ENCODE data around the gene KRTAP10-8.

DNA sequence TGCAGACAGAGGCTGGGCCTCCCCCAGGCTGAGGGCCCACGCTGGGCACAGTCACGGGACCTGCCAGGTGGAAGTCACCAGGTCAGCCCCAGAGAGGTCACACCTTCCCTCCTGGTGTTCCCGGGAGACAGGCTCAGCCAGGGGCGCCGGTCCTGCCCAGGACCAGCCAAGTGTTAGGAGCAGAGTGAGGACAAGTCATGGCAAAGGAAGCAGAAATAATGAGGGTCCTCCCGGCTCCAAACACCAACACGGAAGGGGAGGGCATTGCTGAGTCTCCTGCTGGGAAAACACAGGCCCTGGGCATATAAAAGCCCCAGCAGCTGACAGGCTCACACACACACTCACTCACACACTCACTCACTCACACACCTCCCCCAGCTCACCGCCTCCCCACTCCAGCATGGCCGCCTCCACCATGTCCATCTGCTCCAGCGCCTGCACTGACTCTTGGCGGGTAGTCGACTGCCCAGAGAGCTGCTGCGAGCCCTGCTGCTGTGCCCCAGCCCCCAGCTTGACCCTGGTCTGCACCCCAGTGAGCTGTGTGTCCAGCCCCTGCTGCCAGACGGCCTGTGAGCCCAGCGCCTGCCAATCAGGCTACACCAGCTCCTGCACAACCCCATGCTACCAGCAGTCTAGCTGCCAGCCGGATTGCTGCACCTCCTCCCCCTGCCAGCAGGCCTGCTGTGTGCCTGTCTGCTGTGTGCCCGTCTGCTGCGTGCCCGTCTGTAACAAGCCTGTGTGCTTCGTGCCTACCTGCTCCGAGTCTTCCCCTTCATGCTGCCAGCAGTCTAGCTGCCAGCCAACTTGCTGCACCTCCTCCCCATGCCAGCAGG lies 25.4 kb downstream of the KRTAP10-8 start, which contains the start of gene KRTAP10-10:
- TF ChIP-seq, protein P1, sequence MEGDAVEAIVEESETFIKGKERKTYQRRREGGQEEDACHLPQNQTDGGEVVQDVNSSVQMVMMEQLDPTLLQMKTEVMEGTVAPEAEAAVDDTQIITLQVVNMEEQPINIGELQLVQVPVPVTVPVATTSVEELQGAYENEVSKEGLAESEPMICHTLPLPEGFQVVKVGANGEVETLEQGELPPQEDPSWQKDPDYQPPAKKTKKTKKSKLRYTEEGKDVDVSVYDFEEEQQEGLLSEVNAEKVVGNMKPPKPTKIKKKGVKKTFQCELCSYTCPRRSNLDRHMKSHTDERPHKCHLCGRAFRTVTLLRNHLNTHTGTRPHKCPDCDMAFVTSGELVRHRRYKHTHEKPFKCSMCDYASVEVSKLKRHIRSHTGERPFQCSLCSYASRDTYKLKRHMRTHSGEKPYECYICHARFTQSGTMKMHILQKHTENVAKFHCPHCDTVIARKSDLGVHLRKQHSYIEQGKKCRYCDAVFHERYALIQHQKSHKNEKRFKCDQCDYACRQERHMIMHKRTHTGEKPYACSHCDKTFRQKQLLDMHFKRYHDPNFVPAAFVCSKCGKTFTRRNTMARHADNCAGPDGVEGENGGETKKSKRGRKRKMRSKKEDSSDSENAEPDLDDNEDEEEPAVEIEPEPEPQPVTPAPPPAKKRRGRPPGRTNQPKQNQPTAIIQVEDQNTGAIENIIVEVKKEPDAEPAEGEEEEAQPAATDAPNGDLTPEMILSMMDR (conservative IDR thresholded peaks at IDR 0.05; ENCODE audit: low read depth in 2 of 2) = no peak
- TF ChIP-seq, protein P2, sequence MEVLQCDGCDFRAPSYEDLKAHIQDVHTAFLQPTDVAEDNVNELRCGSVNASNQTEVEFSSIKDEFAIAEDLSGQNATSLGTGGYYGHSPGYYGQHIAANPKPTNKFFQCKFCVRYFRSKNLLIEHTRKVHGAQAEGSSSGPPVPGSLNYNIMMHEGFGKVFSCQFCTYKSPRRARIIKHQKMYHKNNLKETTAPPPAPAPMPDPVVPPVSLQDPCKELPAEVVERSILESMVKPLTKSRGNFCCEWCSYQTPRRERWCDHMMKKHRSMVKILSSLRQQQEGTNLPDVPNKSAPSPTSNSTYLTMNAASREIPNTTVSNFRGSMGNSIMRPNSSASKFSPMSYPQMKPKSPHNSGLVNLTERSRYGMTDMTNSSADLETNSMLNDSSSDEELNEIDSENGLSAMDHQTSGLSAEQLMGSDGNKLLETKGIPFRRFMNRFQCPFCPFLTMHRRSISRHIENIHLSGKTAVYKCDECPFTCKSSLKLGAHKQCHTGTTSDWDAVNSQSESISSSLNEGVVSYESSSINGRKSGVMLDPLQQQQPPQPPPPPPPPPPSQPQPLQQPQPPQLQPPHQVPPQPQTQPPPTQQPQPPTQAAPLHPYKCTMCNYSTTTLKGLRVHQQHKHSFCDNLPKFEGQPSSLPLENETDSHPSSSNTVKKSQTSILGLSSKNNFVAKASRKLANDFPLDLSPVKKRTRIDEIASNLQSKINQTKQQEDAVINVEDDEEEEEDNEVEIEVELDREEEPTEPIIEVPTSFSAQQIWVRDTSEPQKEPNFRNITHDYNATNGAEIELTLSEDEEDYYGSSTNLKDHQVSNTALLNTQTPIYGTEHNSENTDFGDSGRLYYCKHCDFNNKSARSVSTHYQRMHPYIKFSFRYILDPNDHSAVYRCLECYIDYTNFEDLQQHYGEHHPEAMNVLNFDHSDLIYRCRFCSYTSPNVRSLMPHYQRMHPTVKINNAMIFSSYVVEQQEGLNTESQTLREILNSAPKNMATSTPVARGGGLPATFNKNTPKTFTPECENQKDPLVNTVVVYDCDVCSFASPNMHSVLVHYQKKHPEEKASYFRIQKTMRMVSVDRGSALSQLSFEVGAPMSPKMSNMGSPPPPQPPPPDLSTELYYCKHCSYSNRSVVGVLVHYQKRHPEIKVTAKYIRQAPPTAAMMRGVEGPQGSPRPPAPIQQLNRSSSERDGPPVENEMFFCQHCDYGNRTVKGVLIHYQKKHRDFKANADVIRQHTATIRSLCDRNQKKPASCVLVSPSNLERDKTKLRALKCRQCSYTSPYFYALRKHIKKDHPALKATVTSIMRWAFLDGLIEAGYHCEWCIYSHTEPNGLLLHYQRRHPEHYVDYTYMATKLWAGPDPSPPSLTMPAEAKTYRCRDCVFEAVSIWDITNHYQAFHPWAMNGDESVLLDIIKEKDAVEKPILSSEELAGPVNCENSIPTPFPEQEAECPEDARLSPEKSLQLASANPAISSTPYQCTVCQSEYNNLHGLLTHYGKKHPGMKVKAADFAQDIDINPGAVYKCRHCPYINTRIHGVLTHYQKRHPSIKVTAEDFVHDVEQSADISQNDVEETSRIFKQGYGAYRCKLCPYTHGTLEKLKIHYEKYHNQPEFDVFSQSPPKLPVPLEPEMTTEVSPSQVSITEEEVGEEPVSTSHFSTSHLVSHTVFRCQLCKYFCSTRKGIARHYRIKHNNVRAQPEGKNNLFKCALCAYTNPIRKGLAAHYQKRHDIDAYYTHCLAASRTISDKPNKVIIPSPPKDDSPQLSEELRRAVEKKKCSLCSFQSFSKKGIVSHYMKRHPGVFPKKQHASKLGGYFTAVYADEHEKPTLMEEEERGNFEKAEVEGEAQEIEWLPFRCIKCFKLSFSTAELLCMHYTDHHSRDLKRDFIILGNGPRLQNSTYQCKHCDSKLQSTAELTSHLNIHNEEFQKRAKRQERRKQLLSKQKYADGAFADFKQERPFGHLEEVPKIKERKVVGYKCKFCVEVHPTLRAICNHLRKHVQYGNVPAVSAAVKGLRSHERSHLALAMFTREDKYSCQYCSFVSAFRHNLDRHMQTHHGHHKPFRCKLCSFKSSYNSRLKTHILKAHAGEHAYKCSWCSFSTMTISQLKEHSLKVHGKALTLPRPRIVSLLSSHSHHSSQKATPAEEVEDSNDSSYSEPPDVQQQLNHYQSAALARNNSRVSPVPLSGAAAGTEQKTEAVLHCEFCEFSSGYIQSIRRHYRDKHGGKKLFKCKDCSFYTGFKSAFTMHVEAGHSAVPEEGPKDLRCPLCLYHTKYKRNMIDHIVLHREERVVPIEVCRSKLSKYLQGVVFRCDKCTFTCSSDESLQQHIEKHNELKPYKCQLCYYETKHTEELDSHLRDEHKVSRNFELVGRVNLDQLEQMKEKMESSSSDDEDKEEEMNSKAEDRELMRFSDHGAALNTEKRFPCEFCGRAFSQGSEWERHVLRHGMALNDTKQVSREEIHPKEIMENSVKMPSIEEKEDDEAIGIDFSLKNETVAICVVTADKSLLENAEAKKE (CRISPR knock-in tag; IDR thresholded peaks at IDR 0.05) = no peak
- TF ChIP-seq REST (IDR thresholded peaks at IDR 0.05; ENCODE audit: unreplicated experiment) (no peak), POLR2AphosphoS5 (IDR thresholded peaks at IDR 0.05; ENCODE audit: low read depth) (no peak), EZH2 (IDR thresholded peaks at IDR 0.05; ENCODE audit: low read depth, unreplicated experiment) (no peak), EZH2phosphoT487 (IDR thresholded peaks at IDR 0.05; ENCODE audit: unreplicated experiment) (no peak), JUNB (IDR thresholded peaks at IDR 0.05; ENCODE audit: unreplicated experiment) (no peak), CREB1 (CRISPR knock-in tag; IDR thresholded peaks at IDR 0.05; ENCODE audit: low read depth) (no peak), ZNF331 (CRISPR knock-in tag; IDR thresholded peaks at IDR 0.05; ENCODE audit: low read depth) (no peak), NANOG (IDR thresholded peaks at IDR 0.05; ENCODE audit: borderline replicate concordance) (no peak)
